Tibial artery (tissue), 4 donors: ENCODE measurements around the gene BTRC.

Experiments
- DNase-seq, 2 donors: peaks; one replicate each; pipeline ENCODE4 v3.0.0-alpha.2; 2019
- H3K27ac ChIP-seq, 2 donors: fragments of 200-600 bp; sonication (generic) in 1 of 2; 1 replicate in 1 of 2; 2 replicates in 1 of 2; pipeline ENCODE4 v1.5.1; 2018 to 2019; ENCODE audit warnings: mild to moderate bottlenecking in 1 of 2
- H3K27me3 ChIP-seq, 2 donors: fragments of 200-600 bp; sonication (generic) in 1 of 2; one replicate each; pipeline versions ENCODE4 v1.5.1 to v1.6.0; 2016 to 2019
- H3K36me3 ChIP-seq, 3 donors: fragments of 200-600 bp; sonication (generic) in 2 of 3; one replicate each; pipeline ENCODE4 v1.5.1; 2016 to 2019; ENCODE audit warnings: mild to moderate bottlenecking in 2 of 3
- H3K4me1 ChIP-seq, 4 donors: fragments of 200-600 bp; sonication (generic) in 2 of 4; 1 replicate in 3 of 4; 2 replicates in 1 of 4; pipeline ENCODE4 v1.5.1; 2016 to 2019
- H3K4me3 ChIP-seq, 2 donors: fragments of 200-600 bp; sonication (generic) in 1 of 2; 1 replicate in 1 of 2; 2 replicates in 1 of 2; pipeline ENCODE4 v1.5.1; 2018 to 2019; ENCODE audit warnings: mild to moderate bottlenecking in 2 of 2
- H3K9me3 ChIP-seq, 3 donors: fragments of 200-600 bp; sonication (generic) in 1 of 3; one replicate each; pipeline ENCODE4 v1.5.1; 2016 to 2019
- intact Hi-C: fragments of 100-400 bp; cut with DNase I; formaldehyde crosslinking; loops from one replicate; pipeline ENCODE4 v1.15.0; 2023; ENCODE audit warnings: low total_unique reads
- TF ChIP-seq, protein P1 (sequence below), 2 experiments: fragments of 200-600 bp in 1 of 2; fragments of 450-650 bp in 1 of 2; IDR thresholded peaks; one replicate each; pipeline ENCODE4 v1.5.1; 2017 to 2019; ENCODE audit warnings: antibody characterized with exemption in 2 of 2, mild to moderate bottlenecking in 1 of 2, moderate library complexity in 1 of 2

Gene BTRC

DNA sequence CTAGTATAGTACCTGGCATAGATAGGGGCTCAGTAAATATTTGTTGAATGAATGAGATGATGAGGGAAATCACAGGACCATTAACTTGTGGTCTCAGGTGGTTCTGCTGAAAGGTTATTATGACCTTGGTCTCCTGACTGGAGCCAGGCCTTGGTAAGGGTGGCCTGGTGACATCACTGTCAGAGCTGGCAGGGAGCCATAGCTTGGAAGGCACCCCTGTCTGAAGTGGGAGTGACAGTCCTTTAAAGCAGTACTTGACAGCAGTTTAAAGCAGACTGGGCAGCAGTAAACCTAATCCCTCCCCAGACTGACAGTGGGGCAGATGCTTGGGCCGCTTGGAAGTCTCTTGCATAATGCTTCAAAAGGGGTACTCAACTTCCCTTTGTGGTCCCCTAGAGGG is 247.6 kb downstream of the BTRC start:
- Histone ChIP-seq H3K4me3 (no peak overlapping the region), H3K27ac (no peak overlapping the region), H3K4me1 (no peaks in the 10 kb centered on the region), H3K9me3 (no peaks in the 10 kb centered on the region), H3K27me3 (no peaks in the 10 kb centered on the region), H3K36me3 (peaks cover 0 to 43% (median 18%) of the 10 kb centered on the region in 3 donors)
- TF ChIP-seq, protein P1, sequence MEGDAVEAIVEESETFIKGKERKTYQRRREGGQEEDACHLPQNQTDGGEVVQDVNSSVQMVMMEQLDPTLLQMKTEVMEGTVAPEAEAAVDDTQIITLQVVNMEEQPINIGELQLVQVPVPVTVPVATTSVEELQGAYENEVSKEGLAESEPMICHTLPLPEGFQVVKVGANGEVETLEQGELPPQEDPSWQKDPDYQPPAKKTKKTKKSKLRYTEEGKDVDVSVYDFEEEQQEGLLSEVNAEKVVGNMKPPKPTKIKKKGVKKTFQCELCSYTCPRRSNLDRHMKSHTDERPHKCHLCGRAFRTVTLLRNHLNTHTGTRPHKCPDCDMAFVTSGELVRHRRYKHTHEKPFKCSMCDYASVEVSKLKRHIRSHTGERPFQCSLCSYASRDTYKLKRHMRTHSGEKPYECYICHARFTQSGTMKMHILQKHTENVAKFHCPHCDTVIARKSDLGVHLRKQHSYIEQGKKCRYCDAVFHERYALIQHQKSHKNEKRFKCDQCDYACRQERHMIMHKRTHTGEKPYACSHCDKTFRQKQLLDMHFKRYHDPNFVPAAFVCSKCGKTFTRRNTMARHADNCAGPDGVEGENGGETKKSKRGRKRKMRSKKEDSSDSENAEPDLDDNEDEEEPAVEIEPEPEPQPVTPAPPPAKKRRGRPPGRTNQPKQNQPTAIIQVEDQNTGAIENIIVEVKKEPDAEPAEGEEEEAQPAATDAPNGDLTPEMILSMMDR (IDR thresholded peaks at IDR 0.05): no peak
- no peak for DNase-seq
- intact Hi-C loops: no loop called here

- Histone ChIP-seq H3K4me1 (no peaks in the 10 kb centered on the region), H3K4me3 (no peak overlapping the region), H3K27ac (no peak overlapping the region), H3K27me3 (no peaks in the 10 kb centered on the region), H3K9me3 (no peaks in the 10 kb centered on the region), H3K36me3 (peaks cover 3 to 56% (median 30%) of the 10 kb centered on the region in 3 donors)
- DNase-seq: peak in 1 of 2 donors; percentile 59
- intact Hi-C loops: no loop called here
- TF ChIP-seq, protein P1 (IDR thresholded peaks at IDR 0.05): peak; percentile 68 to 74
These were observed 248.9 kb downstream of the BTRC start for GRCh38 chr10:101602761-101603398.
